GM20000 (cell line): Measurements from ENCODE around the gene ITGB4.
A peak's percentile ranks its signal among the peaks of the same experiment; 100 is the strongest.
"Not testable (repeated sequence)": the region's sequence is repeated elsewhere in the genome, so short reads cannot be mapped to it uniquely, and the experiment has no call there.

ENCODE experiments used
- DNase-seq: peaks from one replicate; pipeline ENCODE4 v3.0.0; 2012; ENCODE audit warnings: low spot score
- CTCF ChIP-seq: IDR thresholded peaks from 2 replicates; pipeline ENCODE4 v1.5.1; 2012; ENCODE audit warnings: mild to moderate bottlenecking, control low read depth; ENCODE audit errors: extremely low read depth, missing control alignments

ITGB4 gene

DNA sequence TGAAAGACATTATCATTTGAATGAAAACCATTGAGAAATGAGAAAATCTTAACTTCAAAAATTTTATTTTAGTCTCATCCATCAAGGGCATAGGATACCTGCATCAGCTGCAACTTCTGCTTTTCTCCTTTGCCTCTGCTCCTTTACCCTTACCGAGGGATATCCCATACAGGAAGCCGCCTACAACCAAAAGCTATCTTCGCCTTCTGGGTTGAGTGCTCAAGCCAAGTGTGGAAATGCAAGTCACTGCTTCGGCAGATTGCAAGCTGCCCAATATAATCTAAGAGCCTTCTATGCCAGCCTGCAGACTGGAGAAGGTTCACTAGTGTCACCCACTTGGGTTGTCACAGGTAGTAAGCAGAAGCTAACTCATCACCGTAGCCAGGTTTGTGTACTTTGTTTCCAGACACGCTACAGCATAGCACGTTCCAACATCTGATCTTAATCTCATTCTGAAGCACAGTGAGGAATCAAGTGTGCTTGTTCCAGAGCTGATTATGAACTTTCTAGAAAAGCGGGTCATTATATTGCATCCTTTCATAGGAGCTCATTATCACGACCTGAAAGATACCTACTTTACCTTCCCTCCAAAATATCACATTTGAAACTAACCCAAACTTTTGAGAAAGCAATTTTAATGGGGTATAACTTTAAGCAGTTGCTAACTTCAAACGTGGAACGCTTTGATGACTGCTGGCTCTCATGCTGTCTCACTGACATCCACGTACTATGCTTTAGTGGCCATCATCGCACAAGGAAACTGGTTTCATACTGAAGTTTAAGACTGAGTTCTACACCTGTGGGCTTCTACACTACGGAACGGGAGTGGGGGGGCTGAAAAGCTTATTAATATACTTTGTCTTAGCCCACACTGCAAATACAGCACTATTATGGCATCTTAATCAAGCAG, 55.4 kb downstream of the ITGB4 start:
- peak; percentile 10 for DNase-seq
- no peak for TF ChIP-seq CTCF

- no peak for DNase-seq
- no peak for TF ChIP-seq CTCF
These were observed 56.1 kb downstream of the ITGB4 start for GRCh38 chr17:75777296-75777922.

GRCh38 chr17:75778066-75778860, 57.0 kb downstream of the ITGB4 start:
- DNase-seq = not testable (repeated sequence)

DNA sequence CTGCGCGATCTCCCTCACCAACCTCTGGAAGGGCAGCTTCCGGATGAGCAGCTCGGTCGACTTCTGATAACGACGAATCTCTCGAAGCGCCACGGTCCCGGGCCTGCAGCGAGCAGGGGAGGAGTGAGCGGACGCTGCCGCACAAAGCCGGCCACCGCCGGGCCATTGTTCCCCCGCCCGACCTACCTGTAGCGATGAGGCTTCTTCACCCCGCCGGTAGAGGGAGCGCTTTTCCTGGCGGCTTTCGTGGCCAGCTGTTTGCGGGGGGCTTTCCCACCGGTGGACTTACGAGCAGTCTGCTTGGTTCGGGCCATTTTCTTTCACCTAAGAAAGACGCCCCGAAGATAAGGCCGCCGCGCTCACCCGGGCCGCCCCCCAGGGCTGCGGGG, 57.6 kb downstream of the ITGB4 start:
- peak; percentile 54 for DNase-seq

DNA sequence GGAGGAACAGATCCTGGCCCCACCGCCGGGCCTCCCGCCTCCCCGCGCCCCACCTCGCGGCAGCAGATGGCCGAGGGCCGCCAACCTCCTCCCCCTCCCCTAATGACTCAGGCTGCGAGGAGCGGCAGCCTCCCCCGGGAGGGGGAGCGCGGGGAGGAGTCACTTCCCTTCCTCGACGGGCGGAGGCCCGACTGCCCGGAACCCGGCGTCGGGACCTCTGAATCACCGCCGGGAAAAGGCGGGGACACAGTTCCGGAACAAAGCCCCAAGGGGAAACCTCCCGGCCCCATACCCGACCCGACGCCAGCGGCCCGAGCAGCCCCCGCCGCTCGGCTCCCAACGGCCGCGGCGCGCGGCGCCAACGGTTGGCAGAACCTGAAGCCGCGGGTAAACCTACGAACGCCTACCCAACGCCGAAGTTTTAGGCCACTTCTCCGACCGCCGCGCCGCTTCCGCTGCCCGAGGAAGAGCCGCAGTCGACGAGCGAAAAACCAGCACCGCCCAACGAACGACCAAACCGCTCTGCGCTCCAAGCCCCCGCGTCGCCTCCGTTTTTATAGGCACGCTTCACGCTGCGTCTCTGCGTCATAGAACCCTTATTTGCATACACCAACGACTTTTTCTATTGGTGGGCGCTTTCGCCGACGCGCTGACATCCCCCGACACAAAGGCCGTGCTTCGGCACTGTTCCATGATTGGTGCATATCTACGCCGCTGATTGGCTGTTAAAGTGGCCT, 58.2 kb downstream of the ITGB4 start:
- TF ChIP-seq CTCF = no peak
- DNase-seq = peak; percentile 96

More for the DNA sequence above, 57.6 kb downstream of the ITGB4 start:
- peak; percentile 71 for TF ChIP-seq CTCF

- DNase-seq = no peak
- TF ChIP-seq CTCF = no peak
These were observed 59.0 kb downstream of the ITGB4 start for GRCh38 chr17:75779987-75780889.
